A673 (cell line): Measurements from ENCODE around the gene CTRB2. TPM values are rescaled to one million over a fixed set of nuclear protein-coding genes. Genes with fewer than 3 reads are reported as not detected.

Experiments
- BruUV-seq: library from RNA; stranded (reverse); fragments of 400-500 nt; replicated peaks from 2 replicates; lab custom pipeline; 2021; lab: Mats Ljungman, UMichigan
- CTCF ChIA-PET: fragments of 300-600 bp; sonication (Branson Sonifier 250); formaldehyde crosslinking; loops from one replicate; lab custom pipeline; 2022; ENCODE audit warnings: antibody characterized with exemption; lab: Charles Lee
- POLR2A ChIA-PET: fragments of 300-600 bp; sonication (Branson Sonifier 250); formaldehyde crosslinking; loops from one replicate; lab custom pipeline; 2022; ENCODE audit warnings: antibody characterized with exemption; ENCODE audit not compliant: low non-redundant PET; lab: Charles Lee
- DNase-seq: peaks from one replicate; pipeline ENCODE4 v3.0.0-alpha.2; 2015; ENCODE audit warnings: low spot score
- H3K27ac ChIP-seq: fragments of 200-600 bp; sonication (generic); 2 replicates; pipeline ENCODE4 v1.5.1; 2016; ENCODE audit warnings: mixed run types, low read depth, mild to moderate bottlenecking, mixed read lengths, antibody characterized with exemption, low read length; ENCODE audit not compliant: poor library complexity, severe bottlenecking
- H3K27me3 ChIP-seq: fragments of 200-600 bp; sonication (generic); replicated peaks from 2 replicates; pipeline ENCODE4 v1.6.1; 2017; ENCODE audit warnings: mixed run types, low read depth, mild to moderate bottlenecking, mixed read lengths, antibody characterized with exemption, low read length; ENCODE audit not compliant: insufficient read depth, poor library complexity
- H3K36me3 ChIP-seq: fragments of 200-600 bp; sonication (generic); 2 replicates; pipeline ENCODE4 v1.6.1; 2016; ENCODE audit warnings: mixed run types, mild to moderate bottlenecking, mixed read lengths, antibody characterized with exemption, low read length; ENCODE audit not compliant: insufficient read depth, poor library complexity, severe bottlenecking
- H3K4me1 ChIP-seq: fragments of 200-600 bp; sonication (generic); 2 replicates; pipeline ENCODE4 v1.6.1; 2017; ENCODE audit warnings: mixed run types, mild to moderate bottlenecking, mixed read lengths, antibody characterized with exemption, low read length; ENCODE audit not compliant: insufficient read depth, poor library complexity, severe bottlenecking
- H3K4me3 ChIP-seq: fragments of 200-600 bp; sonication (generic); 2 replicates; pipeline ENCODE4 v1.5.1; 2016; ENCODE audit warnings: low read depth, mixed run types, mild to moderate bottlenecking, mixed read lengths, low read length; ENCODE audit not compliant: poor library complexity, severe bottlenecking
- H3K9me3 ChIP-seq: fragments of 200-600 bp; sonication (generic); 2 replicates; pipeline ENCODE4 v1.6.1; 2016; ENCODE audit warnings: mixed run types, low read depth, mild to moderate bottlenecking, mixed read lengths, antibody characterized with exemption, low read length; ENCODE audit not compliant: poor library complexity, severe bottlenecking
- CTCF ChIP-seq: fragments of 300-800, 200-600 bp; sonication (generic); conservative IDR thresholded peaks from 2 replicates; pipeline ENCODE4 v1.5.1; 2017; ENCODE audit warnings: low read depth, mild to moderate bottlenecking, antibody characterized with exemption, low read length, moderate library complexity, mixed read lengths
- EZH2 ChIP-seq: fragments of 200-600 bp; sonication (generic); IDR thresholded peaks from 2 replicates; pipeline ENCODE4 v1.6.1; 2017; ENCODE audit warnings: borderline replicate concordance, low read depth, mild to moderate bottlenecking, mixed read lengths, antibody characterized with exemption, low read length; ENCODE audit not compliant: poor library complexity, severe bottlenecking
- intact Hi-C: fragments of 100-400 bp; cut with micrococcal nuclease; formaldehyde crosslinking; loops from one replicate; pipeline ENCODE4 v1.10.0; 2022; ENCODE audit not compliant: unreplicated experiment
- total RNA-seq: library from RNA; stranded (reverse); gene quantifications from 2 replicates; pipeline ENCODE4 v1.2.3, GENCODE V29; 2021

Gene CTRB2
- total RNA-seq, 1 experiment from 2014 or later = not detected

GRCh38 chr16:75233611-75233938, 26.6 kb upstream of the CTRB2 start:
- CTCF ChIA-PET = interaction anchor here (0.6 to 1.5 kb wide), 8 partner anchors 14 to 179 kb away, joined by 3 to 31 read pairs (median 6); no protein-coding TSS in a partner anchor
- TF ChIP-seq CTCF = no peak
- TF ChIP-seq EZH2 = no peak
- H3K27me3 ChIP-seq = no peaks in the 10 kb centered on the region
- intact Hi-C loops = loop anchor here (5.0 kb wide), 1 partner anchor 169 kb away; no protein-coding TSS in a partner anchor
- peaks cover 37% of the 10 kb centered on the region for H3K36me3 ChIP-seq
- DNase-seq = no peak
- no peaks in the 10 kb centered on the region for H3K9me3 ChIP-seq
- H3K4me3 ChIP-seq = no peak overlapping the region
- H3K27ac ChIP-seq = no peak overlapping the region
- H3K4me1 ChIP-seq = peaks cover 18% of the 10 kb centered on the region
- POLR2A ChIA-PET = no interaction called here
- BruUV-seq = no TSS peak

- intact Hi-C loops = loop anchor here (5.0 kb wide), 1 partner anchor 171 kb away; no protein-coding TSS in a partner anchor
- peaks cover 8% of the 10 kb centered on the region for H3K4me1 ChIP-seq
- CTCF ChIA-PET = no interaction called here
- no peak for TF ChIP-seq CTCF
- no peak for TF ChIP-seq EZH2
- H3K4me3 ChIP-seq = no peak overlapping the region
- no peak overlapping the region for H3K27ac ChIP-seq
- peaks cover 35% of the 10 kb centered on the region for H3K36me3 ChIP-seq
- no peak for DNase-seq
- POLR2A ChIA-PET = no interaction called here
- no TSS peak for BruUV-seq
- no peaks in the 10 kb centered on the region for H3K27me3 ChIP-seq
- H3K9me3 ChIP-seq = no peaks in the 10 kb centered on the region
Observed at GRCh38 chr16:75231570-75231969, 24.6 kb upstream of the CTRB2 start.

- intact Hi-C loops = loop anchor here (5.0 kb wide), 1 partner anchor 172 kb away; no protein-coding TSS in a partner anchor
- no peak overlapping the region for H3K4me3 ChIP-seq
- TF ChIP-seq CTCF (no peak), EZH2 (no peak)
Observed at GRCh38 chr16:75230471-75231110, 23.6 kb upstream of the CTRB2 start.

More at GRCh38 chr16:75230471-75231110, 23.6 kb upstream of the CTRB2 start:
- ChIA-PET POLR2A (interaction anchor here (0.6 kb wide), 1 partner anchor 11 kb away, joined by 3 read pairs; no protein-coding TSS in a partner anchor), CTCF (no interaction called here)
- Histone ChIP-seq H3K4me1 (peaks cover 8% of the 10 kb centered on the region), H3K36me3 (peaks cover 35% of the 10 kb centered on the region), H3K27ac (no peak overlapping the region), H3K27me3 (no peaks in the 10 kb centered on the region), H3K9me3 (no peaks in the 10 kb centered on the region)
- DNase-seq = no peak
- no TSS peak for BruUV-seq
